ENCODE data around the gene ZFYVE9.

- no peak for TF ChIP-seq CTCF (IDR thresholded peaks at IDR 0.05)
- TF ChIP-seq POLR2A (IDR thresholded peaks at IDR 0.05) = no peak
Observed at GRCh38 chr1:52122384-52122783, 19.5 kb upstream of the ZFYVE9 start.

Data from adrenal gland (tissue), 5 donors.